IPS-18a (cell line): ENCODE data around the gene BRI3.

Source experiments
- H3K27ac ChIP-seq: one replicate; pipeline ENCODE4 v1.5.1; 2013; ENCODE audit warnings: low read length
- H3K27me3 ChIP-seq: one replicate; pipeline ENCODE4 v1.6.1; 2013; ENCODE audit warnings: mild to moderate bottlenecking, low read length; ENCODE audit not compliant: control insufficient read depth, insufficient read depth
- H3K36me3 ChIP-seq: one replicate; pipeline ENCODE4 v1.6.1; 2013; ENCODE audit warnings: low read depth, low read length; ENCODE audit not compliant: control insufficient read depth
- H3K4me1 ChIP-seq: one replicate; pipeline ENCODE4 v1.6.1; 2013; ENCODE audit warnings: low read depth, low read length; ENCODE audit not compliant: control insufficient read depth
- H3K4me3 ChIP-seq: one replicate; pipeline ENCODE4 v1.5.1; 2013; ENCODE audit warnings: low read length
- H3K9ac ChIP-seq: one replicate; pipeline ENCODE4 v1.6.1; 2013; ENCODE audit warnings: mild to moderate bottlenecking, low read length, moderate library complexity
- H3K9me3 ChIP-seq: one replicate; pipeline ENCODE4 v1.6.1; 2013; ENCODE audit warnings: low read depth, low read length; ENCODE audit not compliant: control insufficient read depth

BRI3 gene

DNA sequence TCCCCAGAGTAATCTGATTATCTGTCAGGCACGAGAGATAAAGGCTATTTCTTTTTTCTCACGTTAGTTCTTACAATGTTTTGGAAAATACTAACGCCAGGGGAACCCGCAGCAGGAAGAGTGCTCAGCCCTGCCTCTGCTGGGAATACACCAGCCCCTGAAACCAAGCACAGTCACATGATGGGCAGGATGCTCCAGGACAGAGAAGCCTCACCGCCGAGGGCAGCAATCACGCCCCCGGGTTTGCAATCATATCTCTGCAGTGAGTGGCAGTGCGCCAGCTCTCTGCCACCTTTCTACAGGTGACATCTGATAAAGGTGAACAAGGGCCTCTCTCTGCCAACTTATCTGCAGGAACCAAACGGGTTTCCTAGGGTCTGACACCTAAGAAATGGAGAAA, 39.8 kb downstream of the BRI3 start:
- Histone ChIP-seq H3K4me1 (peaks cover 9% of the 10 kb centered on the region), H3K36me3 (peaks cover 2% of the 10 kb centered on the region), H3K27me3 (no peaks in the 10 kb centered on the region), H3K4me3 (no peak overlapping the region), H3K27ac (no peak overlapping the region), H3K9me3 (no peaks in the 10 kb centered on the region), H3K9ac (no peak overlapping the region)

DNA sequence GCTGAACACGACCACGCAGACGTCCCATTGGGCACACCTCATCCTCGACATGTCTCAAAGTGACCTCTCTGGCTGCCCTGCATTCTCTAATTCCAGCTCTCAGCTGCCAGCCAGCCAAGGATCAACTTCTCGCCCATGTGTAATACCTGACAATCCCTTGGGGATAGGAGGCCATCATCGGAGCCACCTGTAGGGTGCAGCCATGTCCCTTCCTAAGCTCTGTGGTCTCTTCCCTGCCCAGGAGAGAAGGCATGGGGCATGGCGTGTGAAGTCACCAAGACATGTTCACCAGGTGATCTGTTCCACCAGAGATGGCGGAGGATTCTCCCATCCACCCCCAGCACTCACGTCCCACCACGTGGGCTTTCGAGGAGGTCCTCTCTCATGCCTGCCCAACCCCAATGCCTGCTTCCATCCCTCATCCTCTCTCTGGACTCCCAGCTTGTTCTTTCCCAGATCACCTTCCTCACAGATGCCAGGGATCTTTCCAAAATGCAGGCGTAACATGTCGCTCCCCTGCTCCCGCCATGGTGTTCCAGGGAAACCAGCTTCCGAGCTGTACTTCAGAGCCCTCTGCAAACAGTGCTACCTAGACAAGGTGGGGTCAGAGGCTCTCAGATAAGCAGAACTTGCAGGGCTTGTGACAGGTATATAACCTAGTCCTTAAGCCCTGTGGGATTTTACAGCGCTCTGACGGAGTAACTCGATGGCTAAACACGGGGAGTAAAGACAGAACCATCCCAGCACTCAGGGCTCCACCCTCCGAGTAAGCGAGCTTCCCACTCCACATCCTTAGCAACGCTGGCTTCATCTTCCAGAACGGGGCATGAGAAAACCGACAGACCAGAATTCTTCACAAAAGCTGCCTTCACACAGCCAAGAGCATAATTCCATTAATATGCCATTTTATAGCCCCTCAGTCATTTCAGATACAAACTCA, 41.1 kb downstream of the BRI3 start:
- Histone ChIP-seq H3K27me3 (no peaks in the 10 kb centered on the region), H3K9me3 (no peaks in the 10 kb centered on the region), H3K27ac (peak overlapping the region; percentile 51), H3K9ac (peak overlapping the region; percentile 41), H3K36me3 (no peaks in the 10 kb centered on the region), H3K4me1 (peaks cover 9% of the 10 kb centered on the region), H3K4me3 (peak overlapping the region; percentile 32)

DNA sequence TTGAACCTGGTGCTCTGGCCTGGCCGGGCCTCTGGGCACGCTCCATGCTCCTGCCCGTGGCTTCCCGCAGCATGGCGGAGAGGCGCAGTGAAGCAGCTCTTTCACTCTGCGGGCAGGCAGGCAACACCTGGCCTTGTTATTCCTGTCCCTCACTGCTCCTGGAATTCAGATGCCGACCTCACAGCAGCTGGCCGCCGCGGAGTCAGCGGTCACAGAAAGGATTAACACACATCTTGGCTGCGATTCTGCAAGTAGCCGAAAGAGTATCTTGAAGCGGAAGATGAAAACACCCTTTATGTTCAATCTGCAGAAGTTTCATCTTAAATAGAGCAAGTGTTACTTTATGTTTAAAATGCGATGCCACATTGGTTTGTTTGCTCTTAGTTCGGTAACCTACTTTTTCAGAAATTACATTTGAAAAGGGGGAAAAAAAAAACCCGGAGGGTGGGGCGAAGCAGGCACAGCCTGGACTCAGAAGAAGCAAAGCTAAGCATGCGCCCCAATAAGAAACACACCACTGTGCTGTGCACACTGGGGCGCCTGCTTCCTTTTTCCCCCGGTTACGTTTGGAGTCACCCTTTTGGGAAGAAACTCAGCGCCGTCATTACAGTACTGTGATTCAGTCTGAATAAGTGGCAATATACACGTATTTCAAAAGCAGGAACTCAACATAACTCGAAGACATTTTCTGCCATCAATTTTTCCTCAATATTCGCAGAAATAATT, 42.3 kb downstream of the BRI3 start:
- Histone ChIP-seq H3K27ac (peak overlapping the region; percentile 51), H3K27me3 (no peaks in the 10 kb centered on the region), H3K9ac (peak overlapping the region; percentile 41), H3K9me3 (no peaks in the 10 kb centered on the region), H3K4me3 (peak overlapping the region; percentile 32), H3K4me1 (peaks cover 9% of the 10 kb centered on the region), H3K36me3 (no peaks in the 10 kb centered on the region)

DNA sequence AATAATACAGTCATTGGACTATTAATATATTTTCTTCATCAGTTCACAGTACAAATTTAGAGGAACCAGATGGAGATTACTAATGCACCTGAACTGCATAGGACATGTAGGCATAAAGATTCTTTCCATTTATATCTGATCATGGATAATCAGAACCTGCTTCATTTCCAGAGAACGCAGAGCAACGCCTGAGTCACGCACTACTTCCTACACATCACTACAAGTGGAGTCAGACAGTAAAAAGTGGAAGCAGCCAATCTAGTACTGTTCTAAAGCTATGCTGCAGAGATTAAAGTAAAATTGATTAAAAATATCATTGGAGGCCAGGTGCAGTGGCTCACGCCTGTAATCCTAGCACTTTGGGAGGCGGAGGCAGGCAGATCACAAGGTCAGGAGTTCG, 43.3 kb downstream of the BRI3 start:
- H3K4me1 ChIP-seq = peaks cover 9% of the 10 kb centered on the region
- H3K4me3 ChIP-seq = no peak overlapping the region

DNA sequence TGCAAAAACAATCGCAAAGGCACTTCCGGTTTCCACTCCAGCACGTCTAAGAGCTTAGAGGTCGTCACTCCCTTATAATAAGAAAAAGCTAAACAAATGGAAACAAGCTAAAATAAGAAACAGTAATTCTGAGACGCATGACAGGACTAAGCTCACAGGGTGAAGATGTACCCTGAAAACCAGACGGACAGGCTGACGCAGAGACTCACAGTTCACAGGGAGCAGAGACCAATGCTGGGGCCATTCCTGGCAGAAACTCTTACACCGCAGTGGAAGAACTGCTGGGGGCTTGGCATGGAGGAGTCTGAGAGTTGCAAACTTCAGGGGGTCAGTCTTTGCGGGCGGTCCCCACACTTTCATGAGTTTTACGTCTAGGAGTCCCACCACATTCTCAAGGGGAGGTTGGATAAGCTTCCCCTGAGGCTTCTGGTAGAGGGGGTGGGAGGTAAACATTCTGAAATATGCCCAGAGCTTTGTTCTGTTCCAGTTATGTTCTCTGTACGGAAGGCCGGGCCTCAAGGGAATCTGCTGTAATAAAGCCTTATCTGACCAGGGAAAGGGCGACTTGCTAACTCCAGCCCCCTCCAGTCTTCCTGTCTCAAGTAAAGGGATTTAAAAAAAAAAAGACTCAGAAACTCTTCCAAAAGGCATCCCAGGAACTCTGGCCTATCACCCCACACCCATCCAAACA, 47.8 kb downstream of the BRI3 start:
- Histone ChIP-seq H3K27me3 (no peaks in the 10 kb centered on the region), H3K4me1 (no peaks in the 10 kb centered on the region), H3K9me3 (no peaks in the 10 kb centered on the region), H3K4me3 (no peak overlapping the region), H3K27ac (no peak overlapping the region), H3K36me3 (no peaks in the 10 kb centered on the region), H3K9ac (no peak overlapping the region)

More for the DNA sequence above, 43.3 kb downstream of the BRI3 start:
- Histone ChIP-seq H3K9ac (no peak overlapping the region), H3K27me3 (no peaks in the 10 kb centered on the region), H3K9me3 (no peaks in the 10 kb centered on the region), H3K27ac (no peak overlapping the region), H3K36me3 (no peaks in the 10 kb centered on the region)

DNA sequence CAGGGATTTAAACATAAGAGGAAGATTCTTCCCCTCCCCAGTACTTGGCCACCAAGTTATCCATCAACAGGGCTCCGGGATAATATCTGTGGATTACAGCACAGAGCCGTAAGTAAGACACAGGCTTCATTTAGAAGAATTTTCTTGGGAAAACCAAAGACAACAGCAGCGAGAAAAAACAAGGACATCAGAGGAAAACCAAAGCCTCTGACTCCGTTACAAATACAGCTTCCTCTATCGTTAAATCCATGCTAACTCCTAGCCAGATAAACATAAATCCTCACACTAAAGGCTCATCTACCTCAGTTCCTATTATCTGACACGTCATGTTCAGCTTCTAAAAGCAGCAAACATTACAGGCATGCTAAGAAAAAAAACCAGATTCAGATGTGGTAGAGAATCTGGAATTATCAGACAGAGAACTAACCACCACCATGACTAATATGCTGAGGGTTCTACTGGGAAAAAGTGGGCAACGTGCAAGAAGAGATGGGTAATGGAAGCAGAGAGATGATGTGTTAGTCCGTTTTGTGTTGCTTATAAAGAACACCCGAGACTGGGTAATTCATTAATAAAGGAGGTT, 48.4 kb downstream of the BRI3 start:
- Histone ChIP-seq H3K4me1 (no peaks in the 10 kb centered on the region), H3K36me3 (no peaks in the 10 kb centered on the region), H3K27ac (no peak overlapping the region), H3K27me3 (no peaks in the 10 kb centered on the region), H3K9me3 (no peaks in the 10 kb centered on the region), H3K9ac (no peak overlapping the region), H3K4me3 (no peak overlapping the region)

DNA sequence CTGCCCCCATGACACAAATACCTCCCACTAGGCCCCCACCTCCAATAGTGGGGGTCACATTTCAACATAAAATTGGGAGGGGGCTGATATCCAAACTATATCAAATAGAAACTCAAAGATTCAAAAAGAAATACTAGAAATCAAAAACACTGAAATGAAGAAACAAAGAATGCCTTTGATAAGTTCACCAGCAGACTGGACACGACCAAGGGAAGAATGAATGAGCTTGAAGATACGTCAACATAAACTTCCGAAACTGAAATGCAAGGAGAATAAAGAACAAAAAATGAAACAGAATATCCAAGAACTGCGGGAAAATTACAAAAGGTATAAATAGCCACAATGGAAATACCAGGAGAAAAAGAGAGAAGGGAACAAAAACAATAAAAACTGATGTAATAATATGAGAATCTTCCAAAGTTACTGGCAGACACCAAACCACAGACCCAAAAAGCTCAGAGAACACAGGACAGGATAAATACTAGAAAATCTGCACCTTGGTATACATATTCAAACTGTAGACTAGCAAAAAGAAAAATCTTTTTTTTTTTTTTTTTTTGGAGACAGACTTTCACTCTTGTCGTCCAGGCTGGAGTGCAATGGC, 49.5 kb downstream of the BRI3 start:
- no peak overlapping the region for H3K4me3 ChIP-seq
- no peaks in the 10 kb centered on the region for H3K36me3 ChIP-seq
- no peaks in the 10 kb centered on the region for H3K9me3 ChIP-seq
- no peak overlapping the region for H3K27ac ChIP-seq
- H3K9ac ChIP-seq = no peak overlapping the region
- H3K4me1 ChIP-seq = no peaks in the 10 kb centered on the region
- H3K27me3 ChIP-seq = no peaks in the 10 kb centered on the region

DNA sequence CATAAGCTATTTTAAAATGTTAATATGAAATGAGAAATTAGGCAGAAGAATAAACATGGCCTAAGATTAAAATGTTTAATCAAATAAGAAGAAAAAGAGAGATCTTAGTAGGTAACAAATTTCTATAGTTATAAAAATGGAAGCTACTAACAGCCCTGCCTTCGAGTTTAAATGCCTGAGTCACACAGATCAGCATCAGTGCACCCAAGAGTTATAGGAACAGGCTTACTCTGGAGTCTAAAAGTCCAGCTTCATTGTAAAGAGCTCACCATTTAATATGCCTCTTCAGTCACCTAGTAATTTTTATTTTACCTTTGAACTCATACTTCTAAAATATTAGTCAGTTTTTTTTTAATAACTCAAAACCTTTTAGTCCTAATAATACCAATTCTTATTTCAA, 52.6 kb downstream of the BRI3 start:
- H3K4me3 ChIP-seq = no peak overlapping the region
- no peak overlapping the region for H3K27ac ChIP-seq
- no peaks in the 10 kb centered on the region for H3K36me3 ChIP-seq
- H3K9ac ChIP-seq = no peak overlapping the region
- no peaks in the 10 kb centered on the region for H3K4me1 ChIP-seq
- H3K27me3 ChIP-seq = no peaks in the 10 kb centered on the region
- H3K9me3 ChIP-seq = no peaks in the 10 kb centered on the region

DNA sequence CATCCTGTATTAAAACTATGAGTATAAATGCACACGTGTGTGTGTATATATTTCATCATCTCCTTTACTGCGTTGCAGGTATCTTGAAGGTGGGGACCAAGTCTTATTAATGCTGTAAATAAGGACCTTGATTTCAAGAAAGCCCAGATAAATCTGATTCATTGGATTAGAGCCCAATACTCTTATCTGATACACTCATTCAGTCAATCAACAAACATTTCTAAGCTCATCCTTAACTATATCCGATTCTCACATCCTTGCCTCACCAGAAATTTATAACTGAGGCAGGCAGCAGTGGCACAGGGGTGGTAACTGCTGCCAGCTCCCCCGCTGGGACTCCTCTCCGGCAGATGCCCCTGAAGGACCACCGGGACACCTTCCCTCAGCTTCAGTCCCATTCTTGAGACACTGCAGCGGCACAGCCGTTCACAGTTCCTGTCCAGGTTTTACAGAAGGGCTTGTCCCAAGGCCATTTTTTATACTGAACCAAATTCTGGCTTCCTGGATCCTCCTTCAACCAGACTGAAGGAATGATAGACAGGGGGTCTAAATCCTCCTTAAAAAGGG, 54.0 kb downstream of the BRI3 start:
- Histone ChIP-seq H3K27me3 (no peaks in the 10 kb centered on the region), H3K4me1 (no peaks in the 10 kb centered on the region), H3K9ac (no peak overlapping the region), H3K27ac (no peak overlapping the region), H3K36me3 (no peaks in the 10 kb centered on the region), H3K9me3 (no peaks in the 10 kb centered on the region), H3K4me3 (no peak overlapping the region)

DNA sequence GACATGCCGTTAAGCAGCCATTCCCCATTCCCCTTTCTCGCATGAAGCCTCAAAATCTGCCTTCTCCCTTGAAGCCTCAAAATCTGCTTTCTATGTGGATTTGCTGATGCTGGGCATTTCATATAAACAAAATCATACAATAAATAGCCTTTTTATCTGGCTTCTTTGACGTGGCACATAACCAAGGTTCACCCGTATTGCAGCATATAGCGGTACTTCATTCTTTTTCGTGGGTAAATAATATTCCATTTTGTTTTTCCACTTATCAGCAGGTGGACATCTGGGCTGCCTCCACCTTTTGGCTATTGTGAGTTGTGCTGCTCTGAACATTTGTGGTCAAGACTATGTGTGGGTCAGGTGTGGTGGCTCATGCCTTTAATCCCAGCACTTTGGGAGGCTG, 57.0 kb downstream of the BRI3 start:
- Histone ChIP-seq H3K36me3 (no peaks in the 10 kb centered on the region), H3K27ac (no peak overlapping the region), H3K9me3 (no peaks in the 10 kb centered on the region), H3K4me3 (no peak overlapping the region), H3K9ac (no peak overlapping the region), H3K27me3 (no peaks in the 10 kb centered on the region), H3K4me1 (no peaks in the 10 kb centered on the region)

DNA sequence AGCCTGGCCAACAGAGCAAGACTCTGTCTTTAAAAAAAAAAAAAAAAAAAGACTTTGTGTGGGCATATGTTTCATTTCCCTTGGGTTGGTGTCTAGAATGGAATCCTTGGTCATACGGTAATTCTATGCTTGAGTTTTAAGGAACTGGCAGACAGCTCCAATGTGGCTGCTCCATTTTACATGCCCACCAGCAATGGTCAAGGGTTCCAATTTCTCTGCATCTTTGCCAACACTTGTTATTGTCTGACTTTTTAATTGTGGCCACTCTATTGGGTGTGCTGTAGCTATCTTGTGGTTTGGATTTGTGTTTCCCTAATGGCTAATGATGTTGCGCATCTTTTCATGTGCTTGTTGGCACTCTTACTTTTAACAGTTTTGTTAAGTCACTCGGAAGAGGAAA, 57.6 kb downstream of the BRI3 start:
- H3K27ac ChIP-seq = no peak overlapping the region
- H3K4me3 ChIP-seq = no peak overlapping the region
- H3K36me3 ChIP-seq = no peaks in the 10 kb centered on the region
- H3K9ac ChIP-seq = no peak overlapping the region
- H3K4me1 ChIP-seq = no peaks in the 10 kb centered on the region
- H3K9me3 ChIP-seq = no peaks in the 10 kb centered on the region
- no peaks in the 10 kb centered on the region for H3K27me3 ChIP-seq
